RPMI7951 (cell line): Measurements from ENCODE around the gene POLR1A. TPM values are rescaled to one million over a fixed set of nuclear protein-coding genes. Genes with fewer than 3 reads are reported as not detected.

Experiments used
- DNase-seq: peaks from one replicate; pipeline ENCODE4 v3.0.0-alpha.2; 2012; ENCODE audit warnings: low read depth
- total RNA-seq: library from RNA; depleted of rRNA; stranded (reverse); fragments of >200 nt; shearing (Covaris generic); gene quantifications from 2 replicates; pipeline ENCODE4 v1.2.3, GENCODE V29; 2014

Gene POLR1A
- total RNA-seq, 1 experiment from 2014 or later, result 17.2 TPM

DNA sequence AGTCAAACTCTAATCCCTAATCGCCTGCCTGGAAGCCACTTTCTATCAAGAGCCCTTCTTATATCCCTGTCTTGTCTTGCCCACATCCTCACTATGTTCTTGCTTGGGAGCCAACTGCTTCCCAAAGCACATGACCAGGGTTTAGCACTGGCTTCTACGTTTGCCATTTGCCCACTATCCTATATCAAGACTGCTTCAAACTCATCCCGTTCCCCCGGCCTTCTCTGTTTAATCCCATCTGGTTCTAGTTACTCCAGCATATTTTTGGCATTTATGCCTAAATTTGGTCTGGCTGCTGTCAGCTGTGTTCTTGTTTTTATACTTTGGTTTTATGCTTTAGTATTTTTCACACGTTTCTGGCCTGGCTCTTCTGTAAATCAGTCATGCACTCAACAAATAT is 40.2 kb downstream of the POLR1A start:
- peak; percentile 92 for DNase-seq

DNA sequence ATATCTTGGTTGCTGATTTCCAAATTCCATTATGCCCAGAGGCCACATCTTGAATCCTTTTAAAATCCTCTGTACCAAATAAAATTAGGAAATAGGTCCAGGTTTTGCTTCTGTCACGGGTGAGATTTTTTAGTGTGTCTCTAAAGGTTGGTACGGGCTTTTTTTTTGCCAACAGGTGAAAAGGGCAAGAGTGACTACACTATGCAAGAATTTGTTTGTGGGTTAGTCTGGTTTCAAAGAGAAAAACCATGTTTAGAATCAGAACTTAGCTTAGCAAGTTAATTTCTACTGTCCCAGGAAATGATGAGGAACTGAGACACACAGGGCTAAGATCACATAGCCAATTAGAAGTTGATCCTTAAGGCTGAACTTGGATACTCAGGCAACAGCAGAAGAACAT is 41.7 kb downstream of the POLR1A start:
- peak; percentile 90 for DNase-seq

DNA sequence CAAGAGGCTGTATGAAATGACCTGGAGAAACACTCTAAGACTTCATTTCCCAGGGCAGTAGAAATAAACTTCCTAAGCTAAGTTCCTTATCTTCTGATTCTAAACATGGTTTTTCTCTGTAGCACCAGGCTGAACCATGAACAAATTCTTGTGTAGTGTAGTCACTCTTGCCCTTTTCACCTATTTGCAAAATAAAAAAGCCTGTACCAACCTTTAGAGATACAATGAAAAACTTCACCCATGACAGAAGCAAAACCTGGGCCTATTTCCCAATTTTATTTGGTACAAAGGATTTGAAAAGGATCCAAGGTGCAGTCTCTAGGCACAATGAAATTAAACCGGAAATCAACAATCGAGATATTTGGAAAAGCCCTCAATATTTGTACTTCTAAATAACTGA is 43.6 kb downstream of the POLR1A start:
- DNase-seq, result peak; percentile 79

DNA sequence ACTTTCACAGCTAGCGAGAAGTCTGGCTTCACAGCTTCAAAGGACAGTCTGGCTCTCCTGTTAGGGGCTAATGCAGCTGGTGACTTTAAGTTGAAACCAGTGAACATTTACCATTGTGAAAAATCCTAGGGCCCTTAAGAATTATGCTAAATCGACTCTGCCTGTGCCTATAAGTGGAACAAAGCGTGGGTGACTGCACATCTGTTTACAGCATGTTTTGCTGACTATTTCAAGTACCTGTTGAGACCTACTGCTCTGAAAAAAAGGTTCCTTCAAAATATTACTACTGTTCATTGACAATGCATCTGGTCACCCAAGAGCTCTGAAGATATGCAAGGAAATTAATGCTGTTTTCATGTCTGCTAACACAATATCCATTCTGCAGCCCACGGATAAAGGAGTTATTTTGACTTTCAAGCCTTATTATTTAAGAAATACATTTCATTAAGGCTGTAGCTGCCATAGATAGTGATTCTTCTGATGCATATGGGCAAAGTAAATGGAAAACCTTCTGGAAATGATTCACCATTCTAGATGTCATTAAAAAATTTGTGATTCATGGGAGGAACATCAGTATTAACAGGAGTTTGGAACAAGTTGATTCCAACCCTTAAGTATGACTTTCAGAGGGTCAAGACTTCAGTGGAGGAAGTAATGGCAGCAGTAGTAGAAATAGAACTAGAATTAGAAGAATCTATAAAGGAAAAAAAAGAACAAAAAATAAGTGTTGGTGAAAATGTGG is 48.9 kb downstream of the POLR1A start:
- DNase-seq, result no peak

DNA sequence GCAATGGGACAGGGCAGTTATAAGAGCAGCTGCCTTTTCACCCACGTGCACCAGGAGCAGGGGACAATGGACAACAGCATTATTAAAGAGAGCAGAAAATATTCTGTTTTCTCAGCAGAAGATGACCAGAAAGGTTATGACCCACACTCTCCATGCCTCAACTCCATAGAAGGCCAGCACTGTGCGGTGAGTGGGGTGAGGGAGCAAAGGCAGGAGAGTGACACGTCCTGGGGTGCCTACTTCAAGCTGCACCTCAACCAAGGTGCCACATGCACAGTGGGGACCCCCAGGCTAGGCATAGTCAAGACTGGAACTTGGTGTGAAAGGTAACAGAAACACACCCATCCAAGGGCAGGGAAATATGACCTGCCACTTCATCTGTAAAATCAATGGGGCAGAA is 50.4 kb downstream of the POLR1A start:
- DNase-seq, result no peak

DNA sequence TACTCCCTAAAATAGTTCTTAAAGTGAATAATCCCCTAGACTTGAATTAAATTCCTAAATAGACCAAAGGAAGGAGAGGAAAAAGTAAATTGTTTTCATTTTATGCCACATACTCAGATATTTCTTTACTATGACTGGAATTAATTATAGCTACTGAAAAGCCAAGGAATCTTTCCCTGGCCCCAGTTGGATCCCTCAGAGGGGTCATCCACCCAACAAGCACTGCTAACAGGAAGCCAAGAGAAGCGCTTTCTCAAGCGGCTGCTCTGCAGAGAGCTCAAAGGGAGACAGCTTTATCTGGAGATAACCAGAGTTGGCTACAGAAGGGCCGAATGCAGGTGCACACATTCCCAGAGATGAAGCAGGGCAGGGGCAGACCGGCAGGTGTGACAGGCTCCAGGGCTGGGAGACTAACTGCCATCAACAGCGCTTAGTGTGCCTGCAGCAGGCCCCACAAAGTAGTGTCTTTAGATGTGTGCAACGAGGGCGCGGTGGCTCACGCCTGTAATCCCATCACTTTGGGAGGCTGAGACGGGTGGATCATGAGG is 51.1 kb downstream of the POLR1A start:
- DNase-seq, result no peak

DNA sequence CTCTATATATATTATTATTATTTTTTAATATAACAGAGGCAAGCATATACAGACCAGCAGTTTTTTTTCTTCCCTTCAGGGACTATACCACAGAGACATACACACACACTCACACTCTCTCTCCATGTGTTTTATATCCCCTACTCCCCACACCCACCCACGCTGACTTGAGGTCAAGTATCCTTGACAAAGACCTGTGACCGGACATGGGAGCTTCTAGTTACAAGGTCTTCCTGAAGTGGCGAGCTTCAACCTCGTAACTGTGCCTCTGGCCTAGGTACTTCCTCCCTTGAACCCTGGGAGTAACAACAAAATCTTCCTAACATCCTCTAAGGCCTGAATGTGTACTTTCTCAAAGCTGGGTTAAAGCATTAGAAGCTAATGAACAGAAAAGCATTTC is 52.5 kb downstream of the POLR1A start:
- DNase-seq, result no peak

DNA sequence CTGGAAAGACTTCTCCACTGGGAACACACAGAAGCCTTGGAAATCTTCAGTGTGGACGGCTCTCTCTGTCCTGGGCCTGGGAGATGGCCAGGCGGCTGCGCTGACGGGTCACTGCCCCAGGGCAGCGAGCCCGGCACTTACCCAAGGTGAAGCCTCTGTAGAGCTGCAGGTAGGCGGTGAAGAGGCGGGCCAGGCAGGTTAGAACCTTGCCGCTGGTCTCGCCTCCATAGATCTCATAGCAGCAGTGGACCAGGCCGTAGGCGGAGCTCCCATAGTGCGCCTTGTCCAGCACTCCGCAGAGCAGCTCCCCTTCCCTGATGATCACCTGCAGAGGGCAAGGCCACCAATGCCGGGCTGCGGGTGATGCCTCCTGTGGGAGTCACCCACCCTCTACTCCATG is 53.0 kb downstream of the POLR1A start:
- no peak for DNase-seq

DNA sequence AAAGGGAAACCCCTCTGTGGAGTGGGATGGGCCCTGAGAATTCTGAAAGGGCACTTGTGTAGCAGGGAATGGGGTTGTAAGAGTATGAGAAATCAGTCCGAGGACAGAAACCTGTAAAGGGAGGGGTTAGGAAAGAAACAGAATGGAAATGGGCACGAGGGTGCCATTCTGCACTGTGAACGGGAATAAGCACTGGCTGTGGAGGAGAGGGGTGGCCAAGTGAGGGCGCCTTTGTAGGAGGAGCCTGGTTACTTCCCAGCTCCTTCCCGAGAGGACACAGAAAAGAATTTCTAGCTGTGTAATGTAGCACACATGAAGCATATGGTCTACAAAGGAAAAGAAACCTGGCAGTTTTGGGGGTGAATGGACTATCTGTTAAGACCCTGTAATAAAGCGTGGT is 53.4 kb downstream of the POLR1A start:
- DNase-seq, result no peak

DNA sequence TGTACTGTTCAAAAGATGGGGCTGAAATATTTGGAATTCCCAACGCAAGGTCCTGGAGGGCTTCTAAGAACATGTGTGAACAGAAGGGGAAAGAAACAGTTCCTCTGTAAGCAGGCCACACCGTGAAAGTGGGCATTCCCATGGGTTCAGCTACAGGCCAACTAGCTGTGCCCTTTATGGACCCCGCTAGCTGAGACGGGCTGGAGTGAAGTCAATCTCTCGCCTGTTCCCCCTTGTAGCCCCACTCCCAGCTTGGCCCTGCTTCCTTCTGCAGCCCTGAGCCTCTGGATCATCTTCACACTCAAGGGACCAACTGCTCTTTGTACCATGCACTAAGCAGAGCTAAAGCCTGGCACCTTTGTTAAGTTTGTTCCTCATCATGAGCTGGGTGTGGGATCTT is 55.4 kb downstream of the POLR1A start:
- DNase-seq, result no peak

DNA sequence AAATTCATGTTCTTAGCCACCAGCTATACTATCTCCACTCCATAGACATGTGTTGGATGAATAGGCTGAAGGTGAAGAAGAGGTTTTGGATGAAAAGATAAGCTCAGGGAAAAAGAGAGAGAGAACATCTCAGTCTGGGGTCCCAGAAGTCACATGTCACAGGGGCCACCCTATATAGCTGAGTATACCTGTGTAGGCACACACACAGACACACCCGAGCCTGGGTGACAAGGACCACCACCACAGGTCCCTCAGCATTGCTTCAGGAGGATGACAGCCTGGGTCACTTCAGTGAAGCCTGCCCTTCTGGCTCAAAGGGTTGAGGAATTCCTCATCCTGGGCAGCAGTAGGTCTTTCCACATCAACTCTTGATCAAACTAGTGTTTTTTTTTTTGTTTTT is 56.2 kb downstream of the POLR1A start:
- no peak for DNase-seq

DNA sequence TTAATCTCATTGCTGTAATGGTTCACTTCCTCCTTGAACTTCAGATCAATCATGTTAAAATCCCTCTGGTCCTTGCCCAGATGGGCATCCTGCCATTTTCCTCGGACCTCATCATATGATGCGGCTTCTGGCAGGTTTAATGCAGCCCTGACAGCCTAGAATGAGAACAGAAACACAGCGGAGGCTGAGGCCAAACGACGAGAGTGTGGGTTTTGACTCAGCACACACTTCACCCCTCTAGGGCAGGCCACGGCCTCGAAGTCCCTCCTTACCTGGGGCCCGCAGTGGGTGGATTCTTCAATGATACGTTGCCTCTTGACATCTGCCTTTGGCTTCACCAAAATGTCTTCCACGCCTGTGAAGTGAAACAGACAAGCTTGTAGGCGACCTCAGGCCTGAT is 56.8 kb downstream of the POLR1A start:
- no peak for DNase-seq

DNA sequence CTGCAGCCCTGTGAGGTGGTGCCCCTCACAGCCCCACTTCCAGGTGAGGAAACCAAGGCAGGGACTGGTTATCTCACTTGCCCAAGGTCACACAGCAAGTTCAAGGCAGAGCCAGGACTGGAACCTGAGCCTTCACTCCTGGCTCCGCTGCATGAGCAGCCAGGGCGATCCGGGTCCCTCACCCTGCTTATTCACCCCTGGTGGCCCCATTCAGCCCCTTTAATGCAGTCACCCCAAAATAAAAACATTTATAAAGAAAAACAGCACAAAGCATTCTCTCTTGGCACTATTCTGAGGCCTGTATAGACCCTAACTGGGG is 57.3 kb downstream of the POLR1A start:
- DNase-seq, result no peak

DNA sequence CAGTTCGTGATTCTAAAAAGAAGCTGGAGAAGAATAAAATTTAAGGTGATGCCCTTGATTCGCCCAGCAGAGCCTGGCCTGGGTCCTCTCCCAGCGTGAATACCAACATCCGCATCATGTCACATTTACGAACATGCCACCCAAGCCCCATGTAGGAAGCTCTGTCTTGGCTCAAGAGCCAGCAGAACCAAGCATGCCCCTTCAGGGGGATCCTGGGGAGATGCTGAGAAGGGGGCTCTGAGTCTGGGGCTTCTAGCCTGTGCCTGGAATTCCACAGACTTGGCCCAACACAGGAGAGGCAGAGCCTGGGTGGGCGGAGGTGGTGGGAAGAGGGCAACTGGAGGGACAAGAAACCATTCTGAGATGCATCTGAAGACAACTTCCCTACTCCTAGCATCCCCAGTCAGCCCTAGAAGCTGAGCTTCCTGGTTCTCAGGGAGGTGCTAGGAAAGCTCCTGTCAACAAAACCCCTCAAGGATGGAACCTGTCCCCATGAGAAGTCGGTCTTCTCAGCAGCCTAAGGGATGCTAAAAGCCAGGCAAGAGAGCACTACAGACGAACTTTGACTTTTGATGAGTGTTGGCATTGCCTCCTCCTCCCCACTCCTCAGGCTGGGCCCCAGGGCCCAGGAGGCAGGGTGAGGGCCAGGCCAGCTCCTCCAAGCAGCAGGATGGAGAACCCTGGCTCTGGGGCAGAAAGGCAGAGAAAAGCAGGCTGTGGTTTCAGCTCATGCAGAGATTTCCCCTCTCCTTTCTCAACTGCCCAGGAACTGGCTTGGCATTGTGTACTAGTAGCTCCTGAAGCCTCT is 57.9 kb downstream of the POLR1A start:
- DNase-seq, result no peak

DNA sequence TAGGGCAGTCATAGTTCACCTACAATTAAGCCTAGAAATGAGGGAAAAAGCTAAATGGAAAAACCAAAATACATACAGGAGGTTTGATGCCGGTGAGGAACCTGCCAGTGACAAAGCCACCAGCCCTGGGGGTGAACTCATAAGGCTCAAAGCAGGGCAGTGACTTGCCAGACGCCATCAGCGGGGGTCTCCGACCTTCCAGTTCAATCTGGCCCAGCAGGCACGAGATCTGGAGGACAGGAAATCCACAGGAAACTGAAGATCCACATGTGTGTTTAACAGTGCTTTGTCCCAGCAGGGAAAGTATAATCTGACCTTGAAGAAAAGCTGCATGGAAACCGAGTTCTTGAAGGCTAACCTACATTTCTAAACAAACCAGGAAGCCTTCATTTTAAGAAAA is 60.1 kb downstream of the POLR1A start:
- no peak for DNase-seq

DNA sequence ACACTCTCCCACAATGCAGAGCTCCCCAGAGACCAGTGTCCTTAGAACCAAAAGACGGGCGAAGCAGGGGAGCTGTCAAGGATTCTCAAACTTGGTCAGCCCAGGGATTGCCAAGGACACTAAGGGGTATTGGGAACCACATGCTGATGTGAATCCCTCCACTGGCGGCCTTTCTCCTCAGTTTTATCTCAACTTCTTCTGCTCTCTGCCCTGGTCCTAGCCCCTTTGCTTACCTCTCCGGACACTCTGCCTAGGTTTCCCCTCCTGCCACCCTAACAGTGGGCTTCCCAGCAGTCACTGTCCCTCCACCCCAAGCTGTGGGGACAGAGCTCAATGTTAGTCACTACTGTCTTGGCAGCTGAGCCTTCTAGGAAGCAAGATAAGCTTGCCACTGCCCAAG is 61.1 kb downstream of the POLR1A start:
- no peak for DNase-seq

DNA sequence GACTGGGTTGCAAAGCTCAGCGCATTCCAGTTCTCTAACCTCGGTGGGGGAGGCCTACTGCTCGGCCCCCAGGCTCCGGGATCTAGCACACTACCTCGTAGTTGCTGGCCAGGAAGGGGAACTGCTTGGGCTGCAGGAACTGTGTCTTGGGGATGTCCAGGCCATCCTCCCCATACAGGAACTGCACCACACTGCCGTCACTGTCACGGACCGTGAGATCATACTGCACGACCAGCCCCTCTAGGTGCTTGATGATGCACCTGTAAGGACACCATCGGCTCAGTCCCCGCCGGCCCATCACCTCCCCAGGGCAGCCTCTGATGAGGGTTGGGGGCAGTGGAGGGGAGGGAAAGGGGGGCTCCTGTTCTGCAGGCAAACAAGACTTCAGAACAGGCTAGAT is 61.6 kb downstream of the POLR1A start:
- DNase-seq, result no peak

DNA sequence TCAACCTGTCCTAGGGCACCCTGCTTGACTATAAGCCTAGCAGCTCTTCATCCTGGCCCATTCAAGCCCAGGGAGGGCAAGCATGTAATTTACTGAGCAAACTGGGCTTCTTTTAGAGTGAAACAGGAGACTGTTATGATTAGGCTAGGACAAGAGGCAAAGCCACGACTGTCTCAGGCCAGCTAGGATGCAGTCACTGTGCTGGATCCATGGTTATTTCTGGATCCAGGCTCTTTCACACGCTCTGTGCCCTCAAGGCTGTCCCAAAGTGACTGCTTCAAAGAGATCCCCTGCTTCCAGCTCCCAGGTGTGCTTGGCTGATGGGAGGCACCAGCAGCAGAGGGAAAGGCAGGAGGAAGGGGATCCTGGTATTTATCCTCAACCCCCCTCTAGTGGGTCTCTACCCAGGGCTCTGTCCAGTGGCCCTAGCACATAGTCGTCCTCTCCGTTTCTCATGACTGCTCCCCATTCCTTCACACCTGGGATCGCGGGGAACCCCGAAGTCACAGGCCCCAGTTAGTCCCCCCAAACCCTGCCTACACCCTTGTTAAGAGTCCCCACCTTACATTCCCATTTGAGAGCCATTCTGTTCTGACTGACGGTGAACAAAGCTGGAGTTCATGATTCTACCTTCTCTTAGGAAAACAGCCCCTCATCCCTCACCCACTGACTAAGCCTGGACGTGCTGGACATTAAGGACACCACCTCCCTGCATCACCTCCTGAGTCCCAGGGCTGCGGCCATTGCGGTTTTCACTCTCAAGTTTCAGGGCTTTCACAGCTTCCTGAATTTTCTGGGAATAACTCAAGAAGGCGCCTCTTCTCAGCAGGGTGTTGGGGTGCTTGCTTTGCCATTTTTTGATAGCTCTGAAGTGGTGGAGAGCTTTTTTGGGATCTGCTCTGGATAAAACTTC is 63.2 kb downstream of the POLR1A start:
- no peak for DNase-seq

DNA sequence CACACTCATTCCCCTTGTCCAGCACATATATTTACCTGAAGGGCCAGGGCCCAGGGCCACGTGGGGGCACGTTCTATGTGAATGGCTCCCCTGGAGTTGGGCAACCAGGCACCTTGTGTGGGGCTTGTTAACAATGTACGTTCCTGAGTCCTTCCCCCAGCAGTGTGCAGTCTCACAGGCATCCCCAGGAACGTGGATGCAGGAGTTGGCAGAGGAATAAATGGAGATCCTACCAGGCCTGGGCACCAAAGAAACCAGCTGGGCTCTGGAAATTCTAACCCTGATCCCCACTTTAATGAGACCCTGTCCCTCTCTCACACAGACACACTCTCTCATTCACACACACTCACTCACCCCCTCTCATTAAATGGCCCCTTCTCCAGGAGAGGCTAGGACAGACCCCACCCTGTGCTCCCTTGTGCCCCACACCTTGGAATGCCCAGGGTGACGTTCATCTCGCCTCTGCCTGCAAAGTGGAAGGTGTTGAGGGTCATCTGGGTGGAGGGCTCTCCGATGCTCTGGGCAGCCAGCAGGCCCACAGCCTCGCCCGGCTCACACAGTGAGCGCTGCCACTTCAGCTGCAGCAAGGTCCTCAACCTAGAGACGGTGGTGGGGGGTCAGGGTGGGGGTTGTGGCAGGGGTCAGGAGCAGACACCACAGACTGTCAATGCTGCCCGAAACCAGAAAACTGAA is 65.6 kb downstream of the POLR1A start:
- DNase-seq, result no peak

DNA sequence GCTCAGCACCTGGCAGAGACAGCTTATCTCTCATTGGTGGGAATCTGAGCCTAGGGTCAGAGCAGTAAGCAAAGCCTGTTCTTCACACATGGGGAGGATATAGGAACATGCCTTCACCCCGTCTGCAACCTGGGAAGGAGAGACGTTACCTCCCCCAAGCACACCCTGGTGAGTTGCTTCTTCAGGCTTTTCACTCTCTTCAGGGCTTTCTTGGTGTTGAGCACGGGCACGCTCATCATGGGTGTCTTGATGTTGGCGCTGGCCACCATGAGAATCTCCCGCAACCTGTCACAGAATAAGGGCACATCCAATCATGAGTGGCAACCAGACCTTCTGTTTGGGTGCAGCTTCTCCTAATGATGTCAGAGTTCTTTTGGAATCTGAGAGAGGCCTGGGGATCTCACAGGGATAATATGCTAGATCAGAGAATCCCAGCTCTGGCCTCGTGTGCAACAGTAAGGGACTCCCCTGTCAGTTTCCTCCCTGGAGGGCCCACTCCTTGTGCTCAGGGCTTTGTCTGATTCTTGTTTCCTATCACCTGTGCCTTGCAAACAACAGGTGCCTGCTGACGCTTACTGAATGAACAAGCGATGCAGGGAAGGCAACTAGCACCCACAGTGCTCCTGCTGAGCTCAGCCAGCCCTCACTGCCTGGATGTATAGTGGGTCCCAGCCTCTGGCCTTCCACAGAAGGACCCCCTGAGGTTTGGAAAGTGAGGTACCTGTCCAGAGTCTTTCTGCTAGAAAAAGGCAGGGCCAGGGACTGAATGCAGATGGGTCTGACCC is 66.3 kb downstream of the POLR1A start:
- no peak for DNase-seq
